K562 (cell line): ENCODE results near the gene ANKRD33. TPM values are rescaled to one million over a fixed set of nuclear protein-coding genes. Genes with fewer than 3 reads are reported as not detected.

ENCODE experiments used
- CBFA2T2 ChIP-seq: fragments of 450-650 bp; conservative IDR thresholded peaks from 2 replicates; pipeline ENCODE4 v1.6.1; 2017; ENCODE audit warnings: mild to moderate bottlenecking
- ZNF384 ChIP-seq: IDR thresholded peaks from 2 replicates; pipeline ENCODE4 v1.6.1; 2012; ENCODE audit warnings: low read depth, low read length, improper control_type of control experiment
- ZNF609 ChIP-seq: sonication (generic); formaldehyde crosslinking; IDR thresholded peaks from 2 replicates; pipeline ENCODE4 v1.8.1; 2023; ENCODE audit warnings: missing genetic modification reagents, mild to moderate bottlenecking, borderline replicate concordance
- polyA plus RNA-seq, 8 experiments: library from polyadenylated mRNA; depleted of rRNA in 4 of 8; stranded (reverse) in 5 of 8; unstranded in 3 of 8; fragments of >200 nt; fragmentation: Nextera tagmentation in 2 of 8; fragmentation: Illumina TruSeq in 1 of 8; extraction: Ambion mirVana in 2 of 8; extraction: Trizol in 1 of 8; gene quantifications; 2 replicates each; pipeline versions ENCODE4 v1.2.1 to v1.2.3, GENCODE V29; 2011 to 2014; ENCODE audit warnings: inconsistent platforms in 1 of 8, missing spikeins in 1 of 8
- total RNA-seq, 7 experiments: library from RNA; depleted of rRNA in 6 of 7; stranded (reverse); fragments of >200 nt in 6 of 7; fragmentation: Illumina TruSeq in 2 of 7; extraction: Trizol in 2 of 7; gene quantifications; 2 replicates each; pipeline versions ENCODE4 v1.2.1 to v1.2.3, GENCODE V29; 2011 to 2021; ENCODE audit warnings: low replicate concordance in 1 of 7
- TF ChIP-seq, protein P1 (sequence below), 3 experiments: IDR thresholded peaks in 2 of 3; conservative IDR thresholded peaks in 1 of 3; 2 replicates each; pipeline ENCODE4 v1.5.1; 2011 to 2012; ENCODE audit warnings: low read length in 3 of 3, mild to moderate bottlenecking in 3 of 3, control low read depth in 2 of 3, improper control_type of control experiment in 1 of 3, inconsistent platforms in 1 of 3, low read depth in 1 of 3, mixed read lengths in 1 of 3, moderate library complexity in 1 of 3; ENCODE audit not compliant: insufficient read depth in 2 of 3

The ANKRD33 gene
- total and polyA plus RNA-seq, 9 of the 15 experiments (the other 6 are each of a cell fraction or from before 2014, with no cell fraction given), result 0.04 to 0.11 (median 0.07) TPM; not detected in 4

DNA sequence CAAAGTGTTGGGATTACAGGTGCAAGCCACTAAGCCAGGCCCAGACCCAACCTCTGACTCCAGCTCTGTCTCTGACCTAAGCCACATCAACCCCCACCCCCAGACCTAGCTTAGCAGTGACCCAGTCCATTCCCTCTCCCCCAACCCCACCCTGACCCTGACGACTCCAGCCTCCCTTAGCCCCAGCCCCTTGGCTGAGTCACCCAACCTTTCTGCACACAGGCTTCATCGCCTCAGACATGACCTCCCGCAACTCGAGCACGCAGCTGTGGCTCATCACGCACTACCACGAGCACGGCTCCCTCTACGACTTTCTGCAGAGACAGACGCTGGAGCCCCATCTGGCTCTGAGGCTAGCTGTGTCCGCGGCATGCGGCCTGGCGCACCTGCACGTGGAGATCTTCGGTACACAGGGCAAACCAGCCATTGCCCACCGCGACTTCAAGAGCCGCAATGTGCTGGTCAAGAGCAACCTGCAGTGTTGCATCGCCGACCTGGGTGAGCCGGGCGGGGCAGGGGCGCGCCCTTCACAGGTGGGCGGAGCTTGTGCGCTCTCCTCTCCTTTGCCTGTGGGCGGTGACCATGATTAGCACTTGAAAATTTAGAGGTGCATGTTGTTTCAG lies 27.2 kb downstream of the ANKRD33 start (continued):
- TF ChIP-seq, protein P1, sequence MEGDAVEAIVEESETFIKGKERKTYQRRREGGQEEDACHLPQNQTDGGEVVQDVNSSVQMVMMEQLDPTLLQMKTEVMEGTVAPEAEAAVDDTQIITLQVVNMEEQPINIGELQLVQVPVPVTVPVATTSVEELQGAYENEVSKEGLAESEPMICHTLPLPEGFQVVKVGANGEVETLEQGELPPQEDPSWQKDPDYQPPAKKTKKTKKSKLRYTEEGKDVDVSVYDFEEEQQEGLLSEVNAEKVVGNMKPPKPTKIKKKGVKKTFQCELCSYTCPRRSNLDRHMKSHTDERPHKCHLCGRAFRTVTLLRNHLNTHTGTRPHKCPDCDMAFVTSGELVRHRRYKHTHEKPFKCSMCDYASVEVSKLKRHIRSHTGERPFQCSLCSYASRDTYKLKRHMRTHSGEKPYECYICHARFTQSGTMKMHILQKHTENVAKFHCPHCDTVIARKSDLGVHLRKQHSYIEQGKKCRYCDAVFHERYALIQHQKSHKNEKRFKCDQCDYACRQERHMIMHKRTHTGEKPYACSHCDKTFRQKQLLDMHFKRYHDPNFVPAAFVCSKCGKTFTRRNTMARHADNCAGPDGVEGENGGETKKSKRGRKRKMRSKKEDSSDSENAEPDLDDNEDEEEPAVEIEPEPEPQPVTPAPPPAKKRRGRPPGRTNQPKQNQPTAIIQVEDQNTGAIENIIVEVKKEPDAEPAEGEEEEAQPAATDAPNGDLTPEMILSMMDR (IDR thresholded peaks at IDR 0.05 in 2 of 3, conservative IDR thresholded peaks at IDR 0.05 in 1 of 3; ENCODE audit: insufficient read depth in 2 of 3, low read depth in 1 of 3, low read length in 3 of 3), result 0 out of 6 replicates have a peak, but pooled peaks of 1 of the 3 experiments have one; percentile 1
- 0 out of 2 replicates have a peak, but pooled peaks have one; percentile 18 for TF ChIP-seq CBFA2T2
- TF ChIP-seq ZNF384, result no peak
- TF ChIP-seq ZNF609 (CRISPR knock-in tag), result no peak
- TF ChIP-seq, all 486 proteins: peak for 14
